Mesendoderm (in vitro differentiated cells): ENCODE measurements around the gene STXBP5L.
"Not testable (repeated sequence)": the region's sequence is repeated elsewhere in the genome, so short reads cannot be mapped to it uniquely, and the experiment has no call there.

ENCODE experiments used
- DNase-seq: peaks from one replicate; pipeline ENCODE4 v3.0.0; 2013
- H2AK5ac ChIP-seq: 2 replicates; pipeline ENCODE4 v1.6.1; 2013; ENCODE audit warnings: low read length, inconsistent platforms
- H2BK120ac ChIP-seq: 2 replicates; pipeline ENCODE4 v1.6.1; 2013; ENCODE audit warnings: low read depth, mild to moderate bottlenecking, low read length, moderate library complexity, mixed read lengths
- H2BK15ac ChIP-seq: replicated peaks from 2 replicates; pipeline ENCODE4 v1.6.1; 2013; ENCODE audit warnings: low read depth, mild to moderate bottlenecking, moderate library complexity
- H2BK5ac ChIP-seq: 2 replicates; pipeline ENCODE4 v1.6.1; 2013; ENCODE audit warnings: low read length, inconsistent platforms
- H3K18ac ChIP-seq: 2 replicates; pipeline ENCODE4 v1.6.1; 2013; ENCODE audit warnings: mild to moderate bottlenecking, low read length, mixed read lengths
- H3K23ac ChIP-seq: one replicate; pipeline ENCODE4 v1.6.1; 2013; ENCODE audit warnings: low read length
- H3K27ac ChIP-seq: 2 replicates; pipeline ENCODE4 v1.5.1; 2013; ENCODE audit warnings: low read depth, mild to moderate bottlenecking, inconsistent platforms, low read length, moderate library complexity
- H3K27me3 ChIP-seq: 2 replicates; pipeline ENCODE4 v1.6.1; 2013; ENCODE audit warnings: low read length, control low read depth, mild to moderate bottlenecking, inconsistent platforms; ENCODE audit not compliant: insufficient read depth, poor library complexity
- H3K36me3 ChIP-seq: 2 replicates; pipeline ENCODE4 v1.6.1; 2013; ENCODE audit warnings: low read length, inconsistent platforms; ENCODE audit not compliant: control insufficient read depth, insufficient read depth
- H3K4ac ChIP-seq: one replicate; pipeline ENCODE4 v1.6.1; 2013; ENCODE audit warnings: low read depth, mild to moderate bottlenecking, low read length, moderate library complexity
- H3K4me1 ChIP-seq: 2 replicates; pipeline ENCODE4 v1.6.1; 2013; ENCODE audit warnings: low read depth, low read length, inconsistent platforms; ENCODE audit not compliant: control insufficient read depth
- H3K4me2 ChIP-seq: 2 replicates; pipeline ENCODE4 v1.6.1; 2013; ENCODE audit warnings: low read length
- H3K4me3 ChIP-seq: 2 replicates; pipeline ENCODE4 v1.5.1; 2013; ENCODE audit warnings: mild to moderate bottlenecking, low read length
- H3K56ac ChIP-seq: one replicate; pipeline ENCODE4 v1.6.1; 2013; ENCODE audit warnings: low read length
- H3K79me1 ChIP-seq: 2 replicates; pipeline ENCODE4 v1.6.1; 2013; ENCODE audit warnings: low read length, inconsistent platforms
- H3K79me2 ChIP-seq: 2 replicates; pipeline ENCODE4 v1.6.1; 2013; ENCODE audit warnings: mild to moderate bottlenecking, low read length; ENCODE audit not compliant: control insufficient read depth, insufficient read depth
- H3K9ac ChIP-seq: 2 replicates; pipeline ENCODE4 v1.6.1; 2013; ENCODE audit warnings: low read length, inconsistent platforms
- H4K5ac ChIP-seq: one replicate; pipeline ENCODE4 v1.6.1; 2013; ENCODE audit warnings: low read length
- H4K8ac ChIP-seq: one replicate; pipeline ENCODE4 v1.6.1; 2013; ENCODE audit warnings: low read depth, mild to moderate bottlenecking, control low read depth, low read length, moderate library complexity
- WGBS: extraction: QIAGEN DNeasy Blood & Tissue Kit; methylation state at CpG from one replicate; pipeline ENCODE4 v1.1.7; 2013; ENCODE audit warnings: low lambda C conversion rate, missing lambda C conversion rate; ENCODE audit not compliant: insufficient coverage; ENCODE audit errors: extremely low coverage; 5-methylcytosine and 5-hydroxymethylcytosine counted together

STXBP5L gene

DNA sequence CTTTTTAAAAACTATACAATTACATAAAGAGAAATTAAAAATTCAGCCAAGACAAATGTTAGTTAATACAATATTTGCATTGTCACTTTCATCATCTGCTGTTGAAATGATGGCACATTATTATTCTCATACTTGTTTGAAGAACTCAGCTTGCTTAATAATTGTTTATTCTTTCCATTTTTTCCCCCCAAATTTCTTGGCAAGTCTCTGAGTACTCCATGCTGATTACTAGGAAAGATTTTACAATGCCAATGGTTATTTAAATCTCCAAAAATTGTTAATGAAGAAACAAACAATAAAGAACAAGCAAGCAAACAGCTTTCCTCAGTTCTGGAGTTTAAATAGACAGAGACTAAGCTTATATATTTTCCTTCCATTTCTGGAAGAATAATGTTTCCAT is 15.1 kb upstream of the STXBP5L start:
- no peak overlapping the region for H2BK120ac ChIP-seq
- no peaks in the 10 kb centered on the region for H3K4me1 ChIP-seq
- no peak overlapping the region for H3K4me2 ChIP-seq
- no peak overlapping the region for H3K27ac ChIP-seq
- no peak overlapping the region for H3K9ac ChIP-seq
- H3K4ac ChIP-seq, result no peak overlapping the region
- H3K18ac ChIP-seq, result no peak overlapping the region
- no peak overlapping the region for H2BK15ac ChIP-seq
- H4K5ac ChIP-seq, result no peak overlapping the region
- no peak for DNase-seq
- no peak overlapping the region for H2AK5ac ChIP-seq
- H2BK5ac ChIP-seq, result no peak overlapping the region
- H3K79me1 ChIP-seq, result no peaks in the 10 kb centered on the region
- H3K4me3 ChIP-seq, result no peak overlapping the region
- no peak overlapping the region for H3K56ac ChIP-seq
- H3K27me3 ChIP-seq, result no peaks in the 10 kb centered on the region
- H3K23ac ChIP-seq, result no peak overlapping the region
- H3K79me2 ChIP-seq, result no peaks in the 10 kb centered on the region
- no peaks in the 10 kb centered on the region for H3K36me3 ChIP-seq
- H4K8ac ChIP-seq, result no peak overlapping the region

DNA sequence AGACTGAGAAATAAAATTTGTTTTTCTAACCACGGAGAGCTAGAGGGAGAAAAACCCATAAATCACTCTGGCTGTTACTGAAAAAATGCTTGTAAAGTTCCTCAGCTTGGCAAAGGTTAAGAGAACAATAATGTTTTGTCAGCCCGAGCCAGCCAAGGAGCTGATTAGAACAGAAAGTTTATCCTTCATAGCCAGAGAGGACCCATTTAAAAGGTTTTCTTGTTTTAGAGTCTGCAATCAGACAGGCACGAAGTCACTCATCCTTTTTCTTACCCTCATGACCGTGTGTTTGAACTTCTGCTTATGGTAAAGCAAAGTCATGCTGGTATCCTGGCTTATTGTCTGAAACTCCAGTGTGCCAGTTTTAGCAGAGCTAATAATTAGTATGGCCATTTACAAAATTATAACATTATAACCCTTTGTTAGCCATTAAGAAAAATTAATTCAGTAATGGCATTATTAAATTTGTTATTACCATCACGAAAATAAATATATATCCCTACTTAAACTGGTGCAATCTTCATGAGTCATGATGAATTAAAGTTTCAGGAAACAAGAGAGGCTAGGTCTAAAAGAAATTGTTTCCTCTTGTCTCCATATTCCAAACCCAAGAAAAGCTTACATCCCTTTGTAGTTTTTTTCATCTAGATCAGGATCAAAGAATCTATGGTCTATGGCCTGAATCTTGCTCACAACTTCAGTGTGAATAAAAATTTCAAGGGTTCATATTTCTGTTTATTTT is 13.5 kb upstream of the STXBP5L start:
- H2BK120ac ChIP-seq, result no peak overlapping the region
- H3K18ac ChIP-seq, result no peak overlapping the region
- no peaks in the 10 kb centered on the region for H3K4me1 ChIP-seq
- 100% methylated on average over 1 of the region's 5 CpGs for WGBS
- H3K79me1 ChIP-seq, result no peaks in the 10 kb centered on the region
- H2AK5ac ChIP-seq, result no peak overlapping the region
- H3K4ac ChIP-seq, result no peak overlapping the region
- DNase-seq, result no peak
- no peak overlapping the region for H3K4me2 ChIP-seq
- no peak overlapping the region for H4K5ac ChIP-seq
- no peak overlapping the region for H3K9ac ChIP-seq
- H3K79me2 ChIP-seq, result no peaks in the 10 kb centered on the region
- no peak overlapping the region for H3K4me3 ChIP-seq
- H3K36me3 ChIP-seq, result no peaks in the 10 kb centered on the region
- no peak overlapping the region for H4K8ac ChIP-seq
- no peak overlapping the region for H3K23ac ChIP-seq
- no peak overlapping the region for H3K56ac ChIP-seq
- H3K27ac ChIP-seq, result no peak overlapping the region
- no peak overlapping the region for H2BK15ac ChIP-seq
- H2BK5ac ChIP-seq, result no peak overlapping the region
- no peaks in the 10 kb centered on the region for H3K27me3 ChIP-seq

GRCh38 chr3:120901716-120902115 is 6.3 kb upstream of the STXBP5L start:
- not testable (repeated sequence) for H3K4me2 ChIP-seq, H4K8ac ChIP-seq, H2BK15ac ChIP-seq, H3K79me1 ChIP-seq, H3K18ac ChIP-seq, H2BK120ac ChIP-seq, H3K79me2 ChIP-seq, H3K4me1 ChIP-seq, H3K27ac ChIP-seq, DNase-seq, H3K9ac ChIP-seq, H4K5ac ChIP-seq, H3K4ac ChIP-seq, H3K23ac ChIP-seq, H3K36me3 ChIP-seq, H3K27me3 ChIP-seq, H2AK5ac ChIP-seq, H3K56ac ChIP-seq, H2BK5ac ChIP-seq, H3K4me3 ChIP-seq
- WGBS, result no CpG with 5 or more reads among the region's 6 CpGs

DNA sequence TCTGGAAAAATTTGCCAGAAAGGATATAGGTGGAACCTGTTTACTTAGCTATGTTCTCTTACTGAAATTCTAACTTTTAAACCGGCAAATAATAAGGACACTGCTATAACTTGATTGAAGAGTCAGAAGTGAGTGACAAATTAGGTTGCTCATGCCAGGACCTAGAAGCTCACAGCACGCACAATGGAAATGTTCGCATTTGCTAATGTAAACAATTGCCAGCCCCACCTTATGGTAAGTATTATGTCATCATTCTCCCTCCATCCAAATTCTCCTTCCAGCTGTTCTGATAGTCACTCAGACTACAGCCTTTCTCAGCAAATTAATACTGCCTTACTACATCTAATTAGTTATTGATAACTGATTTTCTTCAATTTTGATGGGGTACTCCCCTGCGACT is 4.8 kb upstream of the STXBP5L start:
- H3K36me3 ChIP-seq, result no peaks in the 10 kb centered on the region
- H3K4ac ChIP-seq, result no peak overlapping the region
- H3K23ac ChIP-seq, result no peak overlapping the region
- no peak overlapping the region for H3K4me3 ChIP-seq
- H2BK15ac ChIP-seq, result no peak overlapping the region
- H3K79me2 ChIP-seq, result no peaks in the 10 kb centered on the region
- H3K4me1 ChIP-seq, result no peaks in the 10 kb centered on the region
- no peak overlapping the region for H3K27ac ChIP-seq
- H3K56ac ChIP-seq, result no peak overlapping the region
- no peak overlapping the region for H4K5ac ChIP-seq
- H3K27me3 ChIP-seq, result no peaks in the 10 kb centered on the region
- no peak for DNase-seq
- H3K9ac ChIP-seq, result no peak overlapping the region
- no peak overlapping the region for H2BK120ac ChIP-seq
- H3K18ac ChIP-seq, result no peak overlapping the region
- WGBS, result no CpG with 5 or more reads among the region's 4 CpGs
- H4K8ac ChIP-seq, result no peak overlapping the region
- H2BK5ac ChIP-seq, result no peak overlapping the region
- H3K79me1 ChIP-seq, result no peaks in the 10 kb centered on the region
- no peak overlapping the region for H3K4me2 ChIP-seq
- no peak overlapping the region for H2AK5ac ChIP-seq

DNA sequence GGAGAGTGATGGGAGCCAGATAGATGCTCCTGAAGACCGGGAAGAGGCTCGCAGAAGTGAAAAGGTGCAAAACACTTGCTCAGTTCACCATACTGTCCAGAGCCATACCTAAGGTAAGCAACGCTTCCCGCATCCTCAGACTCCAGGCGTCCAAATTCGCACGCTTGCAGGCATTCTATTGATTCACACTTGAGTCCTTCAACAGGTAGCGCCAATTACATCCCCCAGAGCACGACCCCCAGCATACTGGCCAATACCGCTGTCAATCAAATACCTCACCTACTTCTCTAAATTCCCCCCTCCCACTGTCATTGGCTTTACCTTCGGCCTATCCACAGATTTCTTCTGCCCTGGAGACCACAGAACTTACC is 361 bp upstream of the STXBP5L start:
- no peaks in the 10 kb centered on the region for H3K79me2 ChIP-seq
- H2BK15ac ChIP-seq, result no peak overlapping the region
- H3K4me2 ChIP-seq, result peak overlapping the region; percentile 46
- H2BK120ac ChIP-seq, result no peak overlapping the region
- no peaks in the 10 kb centered on the region for H3K4me1 ChIP-seq
- H3K23ac ChIP-seq, result no peak overlapping the region
- H3K18ac ChIP-seq, result no peak overlapping the region
- no peaks in the 10 kb centered on the region for H3K27me3 ChIP-seq
- no peak overlapping the region for H2AK5ac ChIP-seq
- H4K5ac ChIP-seq, result no peak overlapping the region
- H2BK5ac ChIP-seq, result no peak overlapping the region
- H3K56ac ChIP-seq, result no peak overlapping the region
- no peak overlapping the region for H3K9ac ChIP-seq
- peak overlapping the region; percentile 17 for H3K4me3 ChIP-seq
- H3K4ac ChIP-seq, result no peak overlapping the region
- H4K8ac ChIP-seq, result no peak overlapping the region
- no peaks in the 10 kb centered on the region for H3K79me1 ChIP-seq
- no peak for DNase-seq
- no peaks in the 10 kb centered on the region for H3K36me3 ChIP-seq
- no peak overlapping the region for H3K27ac ChIP-seq
- no CpG with 5 or more reads among the region's 11 CpGs for WGBS
